KOPT-K1 (cell line): ENCODE results near the gene TBC1D22A.
"Not testable (repeated sequence)": the region's sequence is repeated elsewhere in the genome, so short reads cannot be mapped to it uniquely, and the experiment has no call there.

Experiments used
- H3K27ac ChIP-seq: fragments of 200-600 bp; sonication (generic); 2 replicates; pipeline ENCODE4 v1.5.1; 2016; ENCODE audit warnings: antibody characterized with exemption, mild to moderate bottlenecking, low read depth, low read length; ENCODE audit not compliant: poor library complexity, severe bottlenecking
- H3K36me3 ChIP-seq: fragments of 200-600 bp; sonication (generic); 2 replicates; pipeline ENCODE4 v1.5.1; 2017; ENCODE audit warnings: antibody characterized with exemption, mild to moderate bottlenecking, low read length, moderate library complexity; ENCODE audit not compliant: insufficient read depth
- H3K9me3 ChIP-seq: fragments of 200-600 bp; sonication (generic); 2 replicates; pipeline ENCODE4 v1.5.1; 2017; ENCODE audit warnings: antibody characterized with exemption, low read length, mild to moderate bottlenecking; ENCODE audit not compliant: insufficient read depth, poor library complexity, severe bottlenecking

TBC1D22A gene

GRCh38 chr22:46732513-46732912 is 29.9 kb upstream of the TBC1D22A start:
- Histone ChIP-seq H3K36me3 (peaks cover 68% of the 10 kb centered on the region), H3K27ac (no peak overlapping the region), H3K9me3 (no peaks in the 10 kb centered on the region)

DNA sequence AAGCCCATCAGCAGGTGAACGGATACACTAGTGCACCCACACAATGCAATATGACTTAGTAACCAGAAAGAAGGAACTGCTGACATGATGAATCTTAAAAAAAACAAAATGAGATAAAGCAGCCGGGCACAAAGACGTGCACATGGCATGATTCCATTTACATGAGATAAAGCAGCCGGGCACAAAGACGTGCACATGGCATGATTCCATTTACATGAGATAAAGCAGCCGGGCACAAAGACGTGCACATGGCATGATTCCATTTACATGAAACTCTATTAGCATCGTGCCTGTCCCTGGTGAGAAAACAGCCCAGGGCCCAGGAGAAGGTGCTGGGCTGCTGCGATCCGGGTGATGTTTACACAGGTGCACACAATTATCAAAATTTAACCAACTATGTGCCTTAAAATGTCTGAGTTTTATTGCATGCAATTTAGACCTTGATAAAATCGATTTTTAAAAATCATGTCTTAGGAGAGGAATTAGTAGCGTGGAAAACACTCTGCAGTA is 28.2 kb upstream of the TBC1D22A start:
- H3K36me3 ChIP-seq: peaks cover 52% of the 10 kb centered on the region
- not testable (repeated sequence) for H3K9me3 ChIP-seq, H3K27ac ChIP-seq

GRCh38 chr22:46734830-46735453 is 27.5 kb upstream of the TBC1D22A start:
- H3K9me3 ChIP-seq: no peaks in the 10 kb centered on the region
- peak overlapping the region; percentile 88 for H3K27ac ChIP-seq
- H3K36me3 ChIP-seq: peaks cover 47% of the 10 kb centered on the region

- H3K36me3 ChIP-seq: peaks cover 42% of the 10 kb centered on the region
- H3K9me3 ChIP-seq: no peaks in the 10 kb centered on the region
- peak overlapping the region; percentile 88 for H3K27ac ChIP-seq
These were observed 26.5 kb upstream of the TBC1D22A start for GRCh38 chr22:46735747-46736608.

DNA sequence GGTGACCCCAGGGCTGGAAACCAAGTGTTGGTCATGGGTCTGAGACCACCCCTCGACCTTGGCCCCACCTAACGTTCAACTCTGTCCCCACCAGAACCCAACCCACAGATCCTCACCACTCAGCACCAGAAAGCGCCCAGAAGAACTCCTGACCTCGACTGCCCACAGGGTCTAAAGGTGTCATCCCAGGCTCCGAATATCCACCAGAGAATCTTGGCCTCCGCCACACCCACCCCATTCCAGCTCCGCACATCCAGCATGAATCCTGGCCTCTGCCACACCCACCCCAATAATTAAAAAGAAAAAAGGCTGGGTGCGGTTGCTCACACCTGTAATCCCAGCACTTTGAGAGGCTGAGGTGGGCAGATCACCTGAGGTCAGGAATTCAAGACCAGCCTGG is 25.7 kb upstream of the TBC1D22A start:
- peak overlapping the region; percentile 88 for H3K27ac ChIP-seq
- H3K9me3 ChIP-seq: no peaks in the 10 kb centered on the region
- peaks cover 34% of the 10 kb centered on the region for H3K36me3 ChIP-seq

DNA sequence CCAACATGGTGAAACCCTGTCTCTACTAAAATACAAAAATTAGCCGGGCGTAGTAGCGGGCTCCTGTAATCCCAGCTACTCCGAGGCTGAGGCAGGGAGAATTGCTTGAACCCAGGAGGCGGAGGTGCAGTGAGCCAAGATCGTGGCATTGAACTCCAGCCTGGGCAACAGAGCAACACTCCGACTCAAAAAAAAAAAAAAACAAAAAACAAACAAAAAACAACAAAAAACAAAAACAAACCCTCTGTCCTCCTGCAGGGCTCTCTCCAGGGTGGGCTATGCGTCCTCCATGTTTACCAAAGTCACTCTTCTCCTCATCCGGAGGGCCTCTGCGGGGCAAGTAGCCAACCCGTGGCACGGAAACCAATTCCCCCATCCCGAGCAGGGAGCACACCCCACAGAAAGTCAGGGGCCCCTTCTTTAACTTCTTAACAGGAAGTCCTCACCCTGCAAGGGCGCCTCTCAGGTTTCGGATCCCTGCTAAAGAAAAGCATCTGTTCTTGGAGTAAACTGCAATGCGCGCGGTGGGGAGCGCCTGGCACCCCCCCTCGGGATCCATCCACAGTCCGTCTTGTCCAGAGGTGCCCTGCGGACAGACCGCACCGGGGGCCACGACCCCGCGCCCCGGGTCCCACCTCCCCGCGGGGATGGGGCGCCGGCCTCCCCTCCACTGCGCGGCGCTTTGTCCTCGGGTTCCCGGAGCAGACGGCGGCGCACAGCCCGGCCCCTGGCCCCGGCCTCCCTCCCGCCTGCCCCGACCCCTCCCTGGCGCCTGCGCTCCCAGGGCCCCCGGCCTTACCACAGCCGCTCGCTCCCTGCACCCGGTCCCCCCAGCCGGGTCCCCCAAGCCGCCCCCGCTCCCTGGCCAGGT is 25.1 kb upstream of the TBC1D22A start:
- Histone ChIP-seq H3K27ac (peak overlapping the region; percentile 88), H3K9me3 (no peaks in the 10 kb centered on the region), H3K36me3 (peaks cover 28% of the 10 kb centered on the region)

GRCh38 chr22:46737976-46738646 is 24.3 kb upstream of the TBC1D22A start, which contains the start of gene CERK:
CERK (minus strand) TSS chr22:46738252; CDS start chr22:46738148, 104 bp downstream.
- Histone ChIP-seq H3K27ac (peak within 1 kb of the TSS; percentile 88), H3K9me3 (no peaks in the 10 kb centered on the region)

DNA sequence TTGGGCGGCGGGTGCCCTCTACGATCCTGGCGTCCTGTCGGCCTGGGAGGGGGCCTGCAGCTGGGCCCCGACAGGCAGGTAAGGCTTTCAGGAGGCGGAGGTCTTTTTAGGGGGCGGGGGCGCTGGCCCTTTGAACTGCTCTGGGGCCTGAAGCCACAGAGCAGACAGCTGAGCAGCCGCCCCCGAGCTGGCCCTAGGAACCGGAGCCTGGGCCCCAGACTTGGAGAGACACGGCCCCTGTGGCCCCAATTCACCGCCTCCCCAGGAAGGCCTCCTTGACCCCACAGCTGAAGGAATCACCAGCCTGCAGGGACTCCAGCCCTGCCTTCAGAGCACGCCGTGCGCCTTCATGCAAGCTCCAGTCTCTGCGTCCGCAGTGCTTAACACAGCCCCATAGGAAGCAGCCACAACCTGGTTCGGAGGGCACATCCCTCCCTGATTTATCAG is 23.8 kb upstream of the TBC1D22A start:
- Histone ChIP-seq H3K27ac (peak overlapping the region; percentile 88), H3K36me3 (peaks cover 24% of the 10 kb centered on the region), H3K9me3 (no peaks in the 10 kb centered on the region)

More at GRCh38 chr22:46737976-46738646, 24.3 kb upstream of the TBC1D22A start, which contains the start of gene CERK:
- H3K36me3 ChIP-seq: peaks cover 24% of the 10 kb centered on the region

DNA sequence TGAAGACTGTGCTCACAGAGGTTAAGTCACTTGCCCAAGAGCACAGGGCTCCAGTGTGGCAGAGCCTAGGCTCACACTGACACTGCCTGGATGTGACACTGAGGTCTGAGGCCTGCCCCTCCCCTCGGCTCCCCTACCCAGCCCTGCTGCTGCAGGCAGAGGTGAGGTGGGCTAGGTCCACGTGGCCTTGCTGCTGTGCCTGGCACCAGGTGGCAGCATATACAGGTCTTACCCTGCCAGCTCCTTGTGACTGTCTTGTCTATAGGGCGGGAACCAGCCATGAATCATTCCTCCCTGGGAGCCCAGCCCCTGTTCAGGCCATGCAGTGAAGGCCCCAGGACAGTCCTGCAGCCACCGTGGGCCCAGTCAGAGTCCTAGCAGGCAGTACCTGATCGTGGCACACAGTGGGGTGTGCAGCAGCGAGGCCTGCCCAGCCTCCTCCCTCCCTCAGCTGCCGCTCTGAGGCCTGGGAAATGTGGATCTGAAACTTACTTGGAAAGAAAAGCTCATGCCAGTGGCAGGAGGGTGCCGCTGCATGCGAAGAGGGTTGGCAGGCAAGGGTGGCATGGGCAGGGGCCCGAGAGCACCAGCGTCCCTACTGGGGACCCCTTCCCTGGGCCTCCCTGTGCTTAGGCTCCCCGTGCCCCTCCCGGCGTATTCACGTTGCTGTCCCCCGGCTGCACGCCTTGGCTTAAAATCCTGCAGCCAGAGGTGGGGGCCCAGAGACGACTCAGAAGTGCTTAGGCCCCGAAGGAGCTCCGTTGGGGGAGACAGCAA is 23.2 kb upstream of the TBC1D22A start:
- Histone ChIP-seq H3K36me3 (peaks cover 22% of the 10 kb centered on the region), H3K9me3 (no peaks in the 10 kb centered on the region), H3K27ac (peak overlapping the region; percentile 88)

GRCh38 chr22:46740910-46741780 is 21.3 kb upstream of the TBC1D22A start:
- Histone ChIP-seq H3K27ac (no peak overlapping the region), H3K9me3 (no peaks in the 10 kb centered on the region), H3K36me3 (peaks cover 3% of the 10 kb centered on the region)

DNA sequence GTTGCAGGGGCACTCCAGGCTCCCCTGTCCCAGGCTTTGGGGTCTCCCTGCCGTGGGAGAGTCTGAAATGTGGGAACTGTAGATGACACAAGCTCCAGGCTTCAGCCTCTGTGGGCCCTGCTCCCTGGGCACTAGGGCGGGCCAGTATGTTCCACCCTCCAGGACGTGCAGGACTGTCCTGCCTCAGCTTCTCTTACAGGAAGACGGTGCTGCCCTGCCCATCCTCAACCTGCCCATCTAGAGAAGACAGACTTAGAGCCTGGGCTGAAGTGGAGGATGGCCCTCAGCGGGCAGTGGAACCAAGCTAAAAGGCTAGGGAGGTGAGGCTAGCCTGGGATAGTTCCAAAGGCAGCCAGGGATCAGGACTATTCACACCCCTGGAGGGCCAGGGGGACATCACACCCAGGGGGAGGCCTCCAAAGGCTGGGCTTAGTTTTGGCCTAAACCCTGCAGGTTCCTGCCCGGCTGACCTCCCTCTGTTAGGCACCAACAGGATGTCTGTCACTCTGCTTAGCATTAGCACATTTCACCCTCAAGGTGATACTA is 20.4 kb upstream of the TBC1D22A start:
- Histone ChIP-seq H3K27ac (no peak overlapping the region), H3K9me3 (no peaks in the 10 kb centered on the region), H3K36me3 (no peaks in the 10 kb centered on the region)

GRCh38 chr22:46742576-46743221 is 19.8 kb upstream of the TBC1D22A start:
- H3K36me3 ChIP-seq: no peaks in the 10 kb centered on the region
- H3K9me3 ChIP-seq: no peaks in the 10 kb centered on the region
- no peak overlapping the region for H3K27ac ChIP-seq
